SIG-M5 treated with dmso at 0.1 percent for 504 hours (cell line): ENCODE data around the gene SSNA1.

ENCODE experiments used
- DNase-seq: peaks from one replicate; lab custom pipeline; 2025; ENCODE audit not compliant: unreplicated experiment; lab: John Stamatoyannopoulos, UW

SSNA1 gene

GRCh38 chr9:137167747-137168572 lies 20.5 kb upstream of the SSNA1 start:
- peak; percentile 20 for DNase-seq

GRCh38 chr9:137168573-137168903 lies 19.9 kb upstream of the SSNA1 start:
- DNase-seq: no peak

GRCh38 chr9:137168904-137169856 lies 19.3 kb upstream of the SSNA1 start:
- DNase-seq: peak; percentile 40

- no peak for DNase-seq
Observed at GRCh38 chr9:137169896-137170358, 18.5 kb upstream of the SSNA1 start, which contains the start of gene LRRC26. LRRC26 (minus strand) TSS chr9:137170051; CDS start chr9:137169943, 108 bp downstream.

GRCh38 chr9:137170486-137171148 lies 17.9 kb upstream of the SSNA1 start:
- no peak for DNase-seq

GRCh38 chr9:137171149-137171900 lies 17.2 kb upstream of the SSNA1 start:
- no peak for DNase-seq

- DNase-seq: no peak
Observed at GRCh38 chr9:137172901-137173795, 15.3 kb upstream of the SSNA1 start.

- no peak for DNase-seq
Observed at GRCh38 chr9:137173796-137174664, 14.4 kb upstream of the SSNA1 start.

GRCh38 chr9:137174722-137175293 lies 13.7 kb upstream of the SSNA1 start:
- no peak for DNase-seq

GRCh38 chr9:137175345-137175961 lies 13.0 kb upstream of the SSNA1 start:
- DNase-seq: no peak

- peak; percentile 34 for DNase-seq
Observed at GRCh38 chr9:137176302-137177182, 11.9 kb upstream of the SSNA1 start.

GRCh38 chr9:137178201-137178938 lies 10.1 kb upstream of the SSNA1 start:
- no peak for DNase-seq

GRCh38 chr9:137178939-137179630 lies 9.4 kb upstream of the SSNA1 start:
- no peak for DNase-seq

- no peak for DNase-seq
Observed at GRCh38 chr9:137179761-137180160, 8.7 kb upstream of the SSNA1 start.

GRCh38 chr9:137180491-137180890 lies 8.0 kb upstream of the SSNA1 start:
- no peak for DNase-seq
